Neutrophil (primary cell): Measurements from ENCODE around the gene TNRC6C.

Experiments
- H3K27ac ChIP-seq: fragments of 200-600 bp; sonication (generic); 2 replicates; pipeline ENCODE4 v1.5.1; 2016; ENCODE audit warnings: mild to moderate bottlenecking, moderate library complexity
- H3K27me3 ChIP-seq: fragments of 200-600 bp; sonication (generic); 2 replicates; pipeline ENCODE4 v1.6.0; 2016; ENCODE audit warnings: mild to moderate bottlenecking
- H3K36me3 ChIP-seq: fragments of 200-600 bp; sonication (generic); 2 replicates; pipeline ENCODE4 v1.5.1; 2017
- H3K4me1 ChIP-seq, 2 experiments: fragments of 200-600 bp in 1 of 2; sonication (generic) in 1 of 2; 1 replicate in 1 of 2; 2 replicates in 1 of 2; pipeline versions ENCODE4 v1.5.1 to v1.6.1; 2013 to 2016; ENCODE audit warnings: low read depth in 1 of 2, low read length in 1 of 2, mild to moderate bottlenecking in 1 of 2, moderate library complexity in 1 of 2; ENCODE audit not compliant: control insufficient read depth in 1 of 2, insufficient read depth in 1 of 2
- H3K4me3 ChIP-seq, 2 experiments: fragments of 200-600 bp in 1 of 2; sonication (generic) in 1 of 2; 1 replicate in 1 of 2; 2 replicates in 1 of 2; pipeline ENCODE4 v1.5.1; 2013 to 2016; ENCODE audit warnings: low read depth in 1 of 2, low read length in 1 of 2, mild to moderate bottlenecking in 1 of 2, moderate library complexity in 1 of 2
- H3K9me3 ChIP-seq: fragments of 200-600 bp; sonication (generic); 2 replicates; pipeline ENCODE4 v1.5.1; 2016
- TF ChIP-seq, protein P1 (sequence below): fragments of 200-600 bp; sonication (generic); IDR thresholded peaks from 2 replicates; pipeline ENCODE4 v1.5.1; 2016; ENCODE audit warnings: antibody characterized with exemption

Gene TNRC6C

GRCh38 chr17:77928519-77929179, 29.9 kb upstream of the TNRC6C start:
- no peak overlapping the region for H3K4me3 ChIP-seq
- H3K4me1 ChIP-seq = no peaks in the 10 kb centered on the region
- peaks cover 94% of the 10 kb centered on the region for H3K27me3 ChIP-seq
- H3K27ac ChIP-seq = no peak overlapping the region
- TF ChIP-seq, protein P1, sequence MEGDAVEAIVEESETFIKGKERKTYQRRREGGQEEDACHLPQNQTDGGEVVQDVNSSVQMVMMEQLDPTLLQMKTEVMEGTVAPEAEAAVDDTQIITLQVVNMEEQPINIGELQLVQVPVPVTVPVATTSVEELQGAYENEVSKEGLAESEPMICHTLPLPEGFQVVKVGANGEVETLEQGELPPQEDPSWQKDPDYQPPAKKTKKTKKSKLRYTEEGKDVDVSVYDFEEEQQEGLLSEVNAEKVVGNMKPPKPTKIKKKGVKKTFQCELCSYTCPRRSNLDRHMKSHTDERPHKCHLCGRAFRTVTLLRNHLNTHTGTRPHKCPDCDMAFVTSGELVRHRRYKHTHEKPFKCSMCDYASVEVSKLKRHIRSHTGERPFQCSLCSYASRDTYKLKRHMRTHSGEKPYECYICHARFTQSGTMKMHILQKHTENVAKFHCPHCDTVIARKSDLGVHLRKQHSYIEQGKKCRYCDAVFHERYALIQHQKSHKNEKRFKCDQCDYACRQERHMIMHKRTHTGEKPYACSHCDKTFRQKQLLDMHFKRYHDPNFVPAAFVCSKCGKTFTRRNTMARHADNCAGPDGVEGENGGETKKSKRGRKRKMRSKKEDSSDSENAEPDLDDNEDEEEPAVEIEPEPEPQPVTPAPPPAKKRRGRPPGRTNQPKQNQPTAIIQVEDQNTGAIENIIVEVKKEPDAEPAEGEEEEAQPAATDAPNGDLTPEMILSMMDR = no peak
- no peaks in the 10 kb centered on the region for H3K36me3 ChIP-seq
- no peaks in the 10 kb centered on the region for H3K9me3 ChIP-seq

- Histone ChIP-seq H3K9me3 (no peaks in the 10 kb centered on the region), H3K27me3 (peaks cover 93% of the 10 kb centered on the region), H3K36me3 (no peaks in the 10 kb centered on the region), H3K27ac (no peak overlapping the region), H3K4me1 (peaks cover 0 to 3% of the 10 kb centered on the region in 2 experiments), H3K4me3 (no peak overlapping the region)
- TF ChIP-seq, protein P1 = no peak
Measured at GRCh38 chr17:77929180-77929564, 29.3 kb upstream of the TNRC6C start.

- Histone ChIP-seq H3K4me1 (peaks cover 0 to 3% of the 10 kb centered on the region in 2 experiments), H3K36me3 (no peaks in the 10 kb centered on the region), H3K4me3 (no peak overlapping the region), H3K27me3 (peaks cover 93% of the 10 kb centered on the region), H3K27ac (no peak overlapping the region), H3K9me3 (no peaks in the 10 kb centered on the region)
- TF ChIP-seq, protein P1 = no peak
Measured at GRCh38 chr17:77929871-77930436, 28.5 kb upstream of the TNRC6C start.

- H3K4me3 ChIP-seq = no peak overlapping the region
- H3K4me1 ChIP-seq = peaks cover 0 to 3% of the 10 kb centered on the region in 2 experiments
- no peaks in the 10 kb centered on the region for H3K36me3 ChIP-seq
- no peak overlapping the region for H3K27ac ChIP-seq
- H3K27me3 ChIP-seq = peaks cover 93% of the 10 kb centered on the region
- H3K9me3 ChIP-seq = no peaks in the 10 kb centered on the region
- TF ChIP-seq, protein P1 = no peak
Measured at GRCh38 chr17:77930780-77931768, 27.4 kb upstream of the TNRC6C start.

- no peaks in the 10 kb centered on the region for H3K36me3 ChIP-seq
Measured at GRCh38 chr17:77933777-77934398, 24.6 kb upstream of the TNRC6C start.

More at GRCh38 chr17:77933777-77934398, 24.6 kb upstream of the TNRC6C start:
- Histone ChIP-seq H3K27ac (no peak overlapping the region), H3K9me3 (no peaks in the 10 kb centered on the region), H3K4me3 (no peak overlapping the region), H3K4me1 (peaks cover 0 to 3% of the 10 kb centered on the region in 2 experiments), H3K27me3 (peaks cover 85% of the 10 kb centered on the region)
- TF ChIP-seq, protein P1 = no peak
